HepG2 (cell line): ENCODE measurements around the gene SOX12. TPM values are rescaled to one million over a fixed set of nuclear protein-coding genes. Genes with fewer than 3 reads are reported as not detected.

Experiments
- DMAP1 ChIP-seq: IDR thresholded peaks from 2 replicates; pipeline ENCODE4 v1.6.1; 2016
- EHMT2 ChIP-seq: fragments of 200-600 bp; sonication (generic); IDR thresholded peaks from 2 replicates; pipeline ENCODE4 v1.7.0; 2017; ENCODE audit warnings: antibody characterized with exemption, low read depth, low read length, borderline replicate concordance
- FLYWCH1 ChIP-seq: sonication (generic); formaldehyde crosslinking; IDR thresholded peaks from 2 replicates; pipeline ENCODE4 v1.8.1; 2023; ENCODE audit warnings: mild to moderate bottlenecking, missing genetic modification reagents
- FOXJ3 ChIP-seq: sonication (generic); formaldehyde crosslinking; IDR thresholded peaks from 2 replicates; pipeline ENCODE4 v1.4.0; 2020; ENCODE audit warnings: missing genetic modification reagents, mild to moderate bottlenecking, borderline replicate concordance
- ISX ChIP-seq: sonication (generic); formaldehyde crosslinking; conservative IDR thresholded peaks from 2 replicates; pipeline ENCODE4 v1.5.0; 2020; ENCODE audit warnings: missing genetic modification reagents
- KAT8 ChIP-seq: IDR thresholded peaks from 2 replicates; pipeline ENCODE4 v1.6.1; 2016; ENCODE audit warnings: missing genetic modification reagents, missing compliant biosample characterization
- KDM2A ChIP-seq: sonication (generic); formaldehyde crosslinking; IDR thresholded peaks from 2 replicates; pipeline ENCODE4 v1.4.0; 2020; ENCODE audit warnings: low read depth, missing genetic modification reagents, borderline replicate concordance
- SMAD9 ChIP-seq: sonication (generic); formaldehyde crosslinking; IDR thresholded peaks from 2 replicates; pipeline ENCODE4 v1.5.1; 2020; ENCODE audit warnings: mild to moderate bottlenecking, missing genetic modification reagents
- SNAPC2 ChIP-seq: sonication (generic); formaldehyde crosslinking; IDR thresholded peaks from 2 replicates; pipeline ENCODE4 v1.8.1; 2022; ENCODE audit warnings: mild to moderate bottlenecking, missing genetic modification reagents
- U2AF2 ChIP-seq: fragments of 200-400 bp; formaldehyde crosslinking; IDR thresholded peaks from 2 replicates; pipeline ENCODE4 v1.6.1; 2017; ENCODE audit warnings: low read depth, mild to moderate bottlenecking, low read length
- ZFY ChIP-seq: sonication (generic); formaldehyde crosslinking; IDR thresholded peaks from 2 replicates; pipeline ENCODE4 v1.4.0; 2020; ENCODE audit warnings: missing genetic modification reagents
- ZNF543 ChIP-seq: sonication (generic); formaldehyde crosslinking; IDR thresholded peaks from 2 replicates; pipeline ENCODE4 v1.4.0; 2020; ENCODE audit warnings: mild to moderate bottlenecking, missing genetic modification reagents
- ZNF761 ChIP-seq: sonication (generic); formaldehyde crosslinking; conservative IDR thresholded peaks from 2 replicates; pipeline ENCODE4 v1.4.0; 2020; ENCODE audit warnings: mild to moderate bottlenecking, missing genetic modification reagents
- ZSCAN12 ChIP-seq: sonication (generic); formaldehyde crosslinking; IDR thresholded peaks from 2 replicates; pipeline ENCODE4 v1.9.0; 2021; ENCODE audit warnings: mild to moderate bottlenecking, missing genetic modification reagents
- polyA plus RNA-seq, 8 experiments: library from polyadenylated mRNA; depleted of rRNA in 3 of 8; stranded (reverse) in 7 of 8; unstranded in 1 of 8; fragments of >200 nt; fragmentation: Illumina TruSeq in 4 of 8; extraction: Trizol in 4 of 8; gene quantifications; 2 replicates each; pipeline versions ENCODE4 v1.2.1 to v1.2.3, GENCODE V29; 2011 to 2016; ENCODE audit warnings: low read depth in 4 of 8, missing spikeins in 1 of 8, mixed read lengths in 1 of 8; ENCODE audit not compliant: insufficient read depth in 1 of 8
- total RNA-seq, 5 experiments: library from RNA; depleted of rRNA; stranded (reverse); fragments of >200 nt; fragmentation: Illumina TruSeq; extraction: Trizol; gene quantifications; 2 replicates each; pipeline ENCODE4 v1.2.3, GENCODE V29; 2016; ENCODE audit warnings: low read depth in 1 of 5
- TF ChIP-seq, protein P1 (sequence below): sonication (generic); formaldehyde crosslinking; IDR thresholded peaks from 2 replicates; pipeline ENCODE4 v1.4.0; 2020; ENCODE audit warnings: missing genetic modification reagents
- TF ChIP-seq, protein P2 (sequence below): sonication (generic); formaldehyde crosslinking; IDR thresholded peaks from 2 replicates; pipeline ENCODE4 v1.4.0; 2020; ENCODE audit warnings: missing genetic modification reagents
- TF ChIP-seq, protein P3 (sequence below): sonication (generic); formaldehyde crosslinking; conservative IDR thresholded peaks from 2 replicates; pipeline ENCODE4 v1.4.0; 2020; ENCODE audit warnings: missing genetic modification reagents
- TF ChIP-seq, protein P4 (sequence below): sonication (generic); formaldehyde crosslinking; IDR thresholded peaks from 2 replicates; pipeline ENCODE4 v1.4.0; 2020; ENCODE audit warnings: missing genetic modification reagents

Gene SOX12
- total and polyA plus RNA-seq, 2 of the 13 experiments (the other 11 are each of a cell fraction or from before 2014, with no cell fraction given): 10.0 to 18.7 TPM

DNA sequence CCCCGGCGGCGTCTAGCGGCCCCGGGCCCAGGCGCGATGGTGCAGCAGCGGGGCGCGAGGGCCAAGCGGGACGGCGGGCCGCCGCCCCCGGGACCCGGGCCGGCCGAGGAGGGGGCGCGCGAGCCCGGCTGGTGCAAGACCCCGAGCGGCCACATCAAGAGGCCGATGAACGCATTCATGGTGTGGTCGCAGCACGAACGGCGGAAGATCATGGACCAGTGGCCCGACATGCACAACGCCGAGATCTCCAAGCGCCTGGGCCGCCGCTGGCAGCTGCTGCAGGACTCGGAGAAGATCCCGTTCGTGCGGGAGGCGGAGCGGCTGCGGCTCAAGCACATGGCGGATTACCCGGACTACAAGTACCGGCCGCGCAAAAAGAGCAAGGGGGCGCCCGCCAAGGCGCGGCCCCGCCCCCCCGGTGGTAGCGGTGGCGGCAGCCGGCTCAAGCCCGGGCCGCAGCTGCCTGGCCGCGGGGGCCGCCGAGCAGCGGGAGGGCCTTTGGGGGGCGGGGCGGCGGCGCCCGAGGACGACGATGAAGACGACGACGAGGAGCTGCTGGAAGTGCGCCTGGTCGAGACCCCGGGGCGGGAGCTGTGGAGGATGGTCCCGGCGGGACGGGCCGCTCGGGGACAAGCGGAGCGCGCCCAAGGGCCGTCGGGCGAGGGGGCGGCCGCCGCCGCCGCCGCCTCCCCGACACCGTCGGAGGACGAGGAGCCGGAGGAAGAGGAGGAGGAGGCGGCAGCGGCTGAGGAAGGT is 715 bp downstream of the SOX12 start (continued):
- TF ChIP-seq, protein P1, sequence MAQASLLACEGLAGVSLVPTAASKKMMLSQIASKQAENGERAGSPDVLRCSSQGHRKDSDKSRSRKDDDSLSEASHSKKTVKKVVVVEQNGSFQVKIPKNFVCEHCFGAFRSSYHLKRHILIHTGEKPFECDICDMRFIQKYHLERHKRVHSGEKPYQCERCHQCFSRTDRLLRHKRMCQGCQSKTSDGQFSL: no peak
- no peak for TF ChIP-seq U2AF2
- TF ChIP-seq, protein P2, sequence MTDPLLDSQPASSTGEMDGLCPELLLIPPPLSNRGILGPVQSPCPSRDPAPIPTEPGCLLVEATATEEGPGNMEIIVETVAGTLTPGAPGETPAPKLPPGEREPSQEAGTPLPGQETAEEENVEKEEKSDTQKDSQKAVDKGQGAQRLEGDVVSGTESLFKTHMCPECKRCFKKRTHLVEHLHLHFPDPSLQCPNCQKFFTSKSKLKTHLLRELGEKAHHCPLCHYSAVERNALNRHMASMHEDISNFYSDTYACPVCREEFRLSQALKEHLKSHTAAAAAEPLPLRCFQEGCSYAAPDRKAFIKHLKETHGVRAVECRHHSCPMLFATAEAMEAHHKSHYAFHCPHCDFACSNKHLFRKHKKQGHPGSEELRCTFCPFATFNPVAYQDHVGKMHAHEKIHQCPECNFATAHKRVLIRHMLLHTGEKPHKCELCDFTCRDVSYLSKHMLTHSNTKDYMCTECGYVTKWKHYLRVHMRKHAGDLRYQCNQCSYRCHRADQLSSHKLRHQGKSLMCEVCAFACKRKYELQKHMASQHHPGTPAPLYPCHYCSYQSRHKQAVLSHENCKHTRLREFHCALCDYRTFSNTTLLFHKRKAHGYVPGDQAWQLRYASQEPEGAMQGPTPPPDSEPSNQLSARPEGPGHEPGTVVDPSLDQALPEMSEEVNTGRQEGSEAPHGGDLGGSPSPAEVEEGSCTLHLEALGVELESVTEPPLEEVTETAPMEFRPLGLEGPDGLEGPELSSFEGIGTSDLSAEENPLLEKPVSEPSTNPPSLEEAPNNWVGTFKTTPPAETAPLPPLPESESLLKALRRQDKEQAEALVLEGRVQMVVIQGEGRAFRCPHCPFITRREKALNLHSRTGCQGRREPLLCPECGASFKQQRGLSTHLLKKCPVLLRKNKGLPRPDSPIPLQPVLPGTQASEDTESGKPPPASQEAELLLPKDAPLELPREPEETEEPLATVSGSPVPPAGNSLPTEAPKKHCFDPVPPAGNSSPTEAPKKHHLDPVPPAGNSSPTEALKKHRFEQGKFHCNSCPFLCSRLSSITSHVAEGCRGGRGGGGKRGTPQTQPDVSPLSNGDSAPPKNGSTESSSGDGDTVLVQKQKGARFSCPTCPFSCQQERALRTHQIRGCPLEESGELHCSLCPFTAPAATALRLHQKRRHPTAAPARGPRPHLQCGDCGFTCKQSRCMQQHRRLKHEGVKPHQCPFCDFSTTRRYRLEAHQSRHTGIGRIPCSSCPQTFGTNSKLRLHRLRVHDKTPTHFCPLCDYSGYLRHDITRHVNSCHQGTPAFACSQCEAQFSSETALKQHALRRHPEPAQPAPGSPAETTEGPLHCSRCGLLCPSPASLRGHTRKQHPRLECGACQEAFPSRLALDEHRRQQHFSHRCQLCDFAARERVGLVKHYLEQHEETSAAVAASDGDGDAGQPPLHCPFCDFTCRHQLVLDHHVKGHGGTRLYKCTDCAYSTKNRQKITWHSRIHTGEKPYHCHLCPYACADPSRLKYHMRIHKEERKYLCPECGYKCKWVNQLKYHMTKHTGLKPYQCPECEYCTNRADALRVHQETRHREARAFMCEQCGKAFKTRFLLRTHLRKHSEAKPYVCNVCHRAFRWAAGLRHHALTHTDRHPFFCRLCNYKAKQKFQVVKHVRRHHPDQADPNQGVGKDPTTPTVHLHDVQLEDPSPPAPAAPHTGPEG (CRISPR knock-in tag): no peak; the same call in 1 of the 2 replicates
- peak; percentile 60 for TF ChIP-seq KDM2A (CRISPR knock-in tag)
- TF ChIP-seq FLYWCH1 (CRISPR knock-in tag): no peak
- TF ChIP-seq ISX (CRISPR knock-in tag): no peak
- no peak for TF ChIP-seq SMAD9 (CRISPR knock-in tag)
- TF ChIP-seq ZNF761 (CRISPR knock-in tag): peak; percentile 18; the same call in 1 of the 2 replicates
- TF ChIP-seq ZNF543 (CRISPR knock-in tag): no peak
- no peak for TF ChIP-seq FOXJ3 (CRISPR knock-in tag)
- no peak for TF ChIP-seq EHMT2
- TF ChIP-seq, protein P3, sequence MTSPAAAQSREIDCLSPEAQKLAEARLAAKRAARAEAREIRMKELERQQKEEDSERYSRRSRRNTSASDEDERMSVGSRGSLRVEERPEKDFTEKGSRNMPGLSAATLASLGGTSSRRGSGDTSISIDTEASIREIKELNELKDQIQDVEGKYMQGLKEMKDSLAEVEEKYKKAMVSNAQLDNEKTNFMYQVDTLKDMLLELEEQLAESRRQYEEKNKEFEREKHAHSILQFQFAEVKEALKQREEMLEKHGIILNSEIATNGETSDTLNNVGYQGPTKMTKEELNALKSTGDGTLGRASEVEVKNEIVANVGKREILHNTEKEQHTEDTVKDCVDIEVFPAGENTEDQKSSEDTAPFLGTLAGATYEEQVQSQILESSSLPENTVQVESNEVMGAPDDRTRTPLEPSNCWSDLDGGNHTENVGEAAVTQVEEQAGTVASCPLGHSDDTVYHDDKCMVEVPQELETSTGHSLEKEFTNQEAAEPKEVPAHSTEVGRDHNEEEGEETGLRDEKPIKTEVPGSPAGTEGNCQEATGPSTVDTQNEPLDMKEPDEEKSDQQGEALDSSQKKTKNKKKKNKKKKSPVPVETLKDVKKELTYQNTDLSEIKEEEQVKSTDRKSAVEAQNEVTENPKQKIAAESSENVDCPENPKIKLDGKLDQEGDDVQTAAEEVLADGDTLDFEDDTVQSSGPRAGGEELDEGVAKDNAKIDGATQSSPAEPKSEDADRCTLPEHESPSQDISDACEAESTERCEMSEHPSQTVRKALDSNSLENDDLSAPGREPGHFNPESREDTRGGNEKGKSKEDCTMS: no peak
- TF ChIP-seq DMAP1: peak; percentile 67; the same call in 1 of the 2 replicates
- TF ChIP-seq, protein P4, sequence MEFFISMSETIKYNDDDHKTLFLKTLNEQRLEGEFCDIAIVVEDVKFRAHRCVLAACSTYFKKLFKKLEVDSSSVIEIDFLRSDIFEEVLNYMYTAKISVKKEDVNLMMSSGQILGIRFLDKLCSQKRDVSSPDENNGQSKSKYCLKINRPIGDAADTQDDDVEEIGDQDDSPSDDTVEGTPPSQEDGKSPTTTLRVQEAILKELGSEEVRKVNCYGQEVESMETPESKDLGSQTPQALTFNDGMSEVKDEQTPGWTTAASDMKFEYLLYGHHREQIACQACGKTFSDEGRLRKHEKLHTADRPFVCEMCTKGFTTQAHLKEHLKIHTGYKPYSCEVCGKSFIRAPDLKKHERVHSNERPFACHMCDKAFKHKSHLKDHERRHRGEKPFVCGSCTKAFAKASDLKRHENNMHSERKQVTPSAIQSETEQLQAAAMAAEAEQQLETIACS (CRISPR knock-in tag): no peak; the same call in 1 of the 2 replicates
- no peak for TF ChIP-seq ZSCAN12 (CRISPR knock-in tag)
- TF ChIP-seq KAT8 (CRISPR knock-in tag): 0 out of 2 replicates have a peak, but pooled peaks have one; percentile 24
- TF ChIP-seq SNAPC2 (CRISPR knock-in tag): no peak
- peak; percentile 59 for TF ChIP-seq ZFY
